Fibroblast of peridontal ligament (primary cell): ENCODE measurements around the gene SLC1A3.

Experiments
- DNase-seq: peaks from one replicate; pipeline ENCODE4 v3.0.0-alpha.2; 2010; ENCODE audit errors: extremely low read depth

Gene SLC1A3

GRCh38 chr5:36717131-36717695, 110.8 kb downstream of the SLC1A3 start:
- DNase-seq = peak; percentile 39

GRCh38 chr5:36719282-36719681, 112.9 kb downstream of the SLC1A3 start:
- DNase-seq = no peak

- no peak for DNase-seq
Measured at GRCh38 chr5:36720688-36721087, 114.3 kb downstream of the SLC1A3 start.

- DNase-seq = no peak
Measured at GRCh38 chr5:36721664-36722235, 115.3 kb downstream of the SLC1A3 start.

GRCh38 chr5:36722900-36723299, 116.5 kb downstream of the SLC1A3 start:
- DNase-seq = peak; percentile 40

- no peak for DNase-seq
Measured at GRCh38 chr5:36723912-36724311, 117.5 kb downstream of the SLC1A3 start.

GRCh38 chr5:36724467-36725332, 118.3 kb downstream of the SLC1A3 start:
- DNase-seq = no peak

- no peak for DNase-seq
Measured at GRCh38 chr5:36726317-36726716, 119.9 kb downstream of the SLC1A3 start.

GRCh38 chr5:36726767-36727166, 120.4 kb downstream of the SLC1A3 start:
- DNase-seq = no peak

GRCh38 chr5:36728697-36729543, 122.5 kb downstream of the SLC1A3 start:
- peak; percentile 85 for DNase-seq

- no peak for DNase-seq
Measured at GRCh38 chr5:36730537-36731216, 124.3 kb downstream of the SLC1A3 start.

- no peak for DNase-seq
Measured at GRCh38 chr5:36733183-36733582, 126.8 kb downstream of the SLC1A3 start.

GRCh38 chr5:36734422-36734821, 128.0 kb downstream of the SLC1A3 start:
- peak; percentile 37 for DNase-seq

GRCh38 chr5:36735891-36736290, 129.5 kb downstream of the SLC1A3 start:
- DNase-seq = no peak
